Immature natural killer cell (primary cell): ENCODE results near the gene WNK1. TPM values are rescaled to one million over a fixed set of nuclear protein-coding genes. Genes with fewer than 3 reads are reported as not detected.
"Not testable (repeated sequence)": the region's sequence is repeated elsewhere in the genome, so short reads cannot be mapped to it uniquely, and the experiment has no call there.

Experiments
- DNase-seq, 3 donors: peaks; one replicate each; pipeline ENCODE4 v3.0.0; 2022; ENCODE audit warnings: mixed read lengths in 1 of 3
- H3K27ac Mint-ChIP-seq, 6 donors: one replicate each; pipeline ENCODE4 v1.8.0; 2020; ENCODE audit warnings: mixed read lengths in 6 of 6, mild to moderate bottlenecking in 5 of 6, inconsistent platforms in 4 of 6, moderate library complexity in 3 of 6
- H3K27me3 Mint-ChIP-seq, 3 donors: one replicate each; pipeline ENCODE4 v1.8.0; 2020 to 2021; ENCODE audit warnings: low read depth in 3 of 3, mild to moderate bottlenecking in 3 of 3, mixed read lengths in 3 of 3, moderate library complexity in 3 of 3, inconsistent platforms in 1 of 3
- H3K36me3 Mint-ChIP-seq, 3 donors: one replicate each; pipeline ENCODE4 v1.8.0; 2020; ENCODE audit warnings: mixed read lengths in 3 of 3, inconsistent platforms in 2 of 3, mild to moderate bottlenecking in 2 of 3
- H3K4me1 Mint-ChIP-seq, 2 donors: one replicate each; pipeline ENCODE4 v1.8.0; 2020; ENCODE audit warnings: inconsistent platforms in 2 of 2, mild to moderate bottlenecking in 2 of 2, mixed read lengths in 2 of 2, moderate library complexity in 1 of 2
- H3K4me3 Mint-ChIP-seq, 5 donors: one replicate each; pipeline ENCODE4 v1.8.0; 2020; ENCODE audit warnings: mild to moderate bottlenecking in 5 of 5, mixed read lengths in 5 of 5, inconsistent platforms in 3 of 5, moderate library complexity in 3 of 5
- H3K9me3 Mint-ChIP-seq, 6 donors: one replicate each; pipeline ENCODE4 v1.8.0; 2020; ENCODE audit warnings: mild to moderate bottlenecking in 6 of 6, mixed read lengths in 6 of 6, inconsistent platforms in 4 of 6, moderate library complexity in 3 of 6
- polyA plus RNA-seq, 3 donors: library from polyadenylated mRNA; unstranded; fragments of 300-500 nt; fragmentation: Illumina TruSeq; gene quantifications; one replicate each; pipeline ENCODE4 v1.2.3, GENCODE V29; 2021

Gene WNK1
- polyA plus RNA-seq, 3 donors from 2014 or later, result 7.5 to 46.5 (median 8.6) TPM

DNA sequence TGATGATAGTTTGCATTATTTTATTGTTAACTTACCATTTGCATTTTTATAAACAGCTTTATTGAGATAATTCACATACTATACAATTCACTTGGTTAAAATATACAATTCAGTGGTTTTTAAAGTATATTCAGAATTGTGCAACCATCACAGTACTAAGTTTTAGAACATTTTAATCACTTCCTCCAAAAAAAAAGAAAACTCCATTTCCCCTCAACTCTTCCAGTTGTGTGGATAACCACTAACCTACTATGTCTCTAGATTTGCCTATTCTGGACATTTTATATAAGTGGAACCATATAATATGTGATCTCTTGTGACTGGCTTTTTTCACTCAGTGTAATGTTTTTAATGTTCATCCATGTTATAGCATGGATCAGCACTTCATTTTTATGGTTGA is 41.3 kb downstream of the WNK1 start:
- no peaks in the 10 kb centered on the region for H3K36me3 Mint-ChIP-seq
- no peaks in the 10 kb centered on the region for H3K27me3 Mint-ChIP-seq
- H3K27ac Mint-ChIP-seq, result peak overlapping the region in 3 of 6 donors; percentile 20 to 34 (median 20)
- no peak for DNase-seq
- H3K4me3 Mint-ChIP-seq, result no peak overlapping the region
- H3K9me3 Mint-ChIP-seq, result no peaks in the 10 kb centered on the region
- H3K4me1 Mint-ChIP-seq, result peaks cover 71 to 95% of the 10 kb centered on the region in 2 donors

DNA sequence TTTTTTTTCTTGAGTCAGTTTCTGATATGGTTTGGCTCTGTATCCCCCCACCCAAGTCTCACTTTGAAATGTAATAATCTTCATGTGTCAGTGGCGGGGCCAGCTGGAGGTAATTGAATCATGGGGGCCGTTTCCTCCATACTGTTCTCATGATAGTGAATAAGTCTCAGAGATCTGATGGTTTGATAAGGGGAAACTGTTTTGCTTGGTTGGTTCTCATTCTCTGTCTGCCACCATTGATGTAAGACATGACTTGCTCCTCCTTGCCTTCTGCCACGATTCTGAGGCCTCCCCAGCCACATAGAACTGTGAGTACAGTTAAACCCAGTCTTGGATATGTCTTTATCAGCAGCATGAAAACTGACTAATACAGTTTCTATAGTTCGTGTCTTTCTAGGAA is 42.9 kb downstream of the WNK1 start:
- Mint-ChIP-seq H3K9me3 (no peaks in the 10 kb centered on the region), H3K27me3 (no peaks in the 10 kb centered on the region), H3K27ac (peak overlapping the region in 5 of 6 donors; percentile 10 to 70 (median 60)), H3K36me3 (no peaks in the 10 kb centered on the region), H3K4me1 (peaks cover 59 to 87% of the 10 kb centered on the region in 2 donors), H3K4me3 (peak overlapping the region in 3 of 5 donors; percentile 0 to 48 (median 12))
- DNase-seq, result no peak

DNA sequence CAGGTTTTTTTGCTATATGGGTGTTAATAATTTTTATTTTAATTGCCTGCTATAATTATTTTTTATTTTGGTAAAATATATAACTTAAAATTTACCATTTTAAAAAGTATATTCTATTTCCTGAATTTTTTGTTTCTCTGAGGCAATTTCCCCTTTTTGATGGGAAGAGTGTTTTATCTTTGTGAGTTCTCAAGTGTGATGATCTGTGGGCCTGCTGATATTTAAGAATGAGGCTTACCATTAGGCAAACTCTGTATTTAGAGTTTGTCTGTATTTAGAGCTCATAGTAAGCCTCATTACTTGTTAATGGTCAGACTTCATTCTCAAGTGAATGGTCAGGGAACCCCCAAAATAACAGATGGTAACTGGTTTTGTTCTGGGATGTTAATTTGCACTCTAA is 48.0 kb downstream of the WNK1 start:
- no peaks in the 10 kb centered on the region for H3K27me3 Mint-ChIP-seq
- H3K9me3 Mint-ChIP-seq, result no peaks in the 10 kb centered on the region
- H3K27ac Mint-ChIP-seq, result peak overlapping the region in 3 of 6 donors; percentile 7 to 21 (median 20)
- no peaks in the 10 kb centered on the region for H3K36me3 Mint-ChIP-seq
- DNase-seq, result no peak
- H3K4me3 Mint-ChIP-seq, result no peak overlapping the region
- peaks cover 56 to 86% of the 10 kb centered on the region in 2 donors for H3K4me1 Mint-ChIP-seq

DNA sequence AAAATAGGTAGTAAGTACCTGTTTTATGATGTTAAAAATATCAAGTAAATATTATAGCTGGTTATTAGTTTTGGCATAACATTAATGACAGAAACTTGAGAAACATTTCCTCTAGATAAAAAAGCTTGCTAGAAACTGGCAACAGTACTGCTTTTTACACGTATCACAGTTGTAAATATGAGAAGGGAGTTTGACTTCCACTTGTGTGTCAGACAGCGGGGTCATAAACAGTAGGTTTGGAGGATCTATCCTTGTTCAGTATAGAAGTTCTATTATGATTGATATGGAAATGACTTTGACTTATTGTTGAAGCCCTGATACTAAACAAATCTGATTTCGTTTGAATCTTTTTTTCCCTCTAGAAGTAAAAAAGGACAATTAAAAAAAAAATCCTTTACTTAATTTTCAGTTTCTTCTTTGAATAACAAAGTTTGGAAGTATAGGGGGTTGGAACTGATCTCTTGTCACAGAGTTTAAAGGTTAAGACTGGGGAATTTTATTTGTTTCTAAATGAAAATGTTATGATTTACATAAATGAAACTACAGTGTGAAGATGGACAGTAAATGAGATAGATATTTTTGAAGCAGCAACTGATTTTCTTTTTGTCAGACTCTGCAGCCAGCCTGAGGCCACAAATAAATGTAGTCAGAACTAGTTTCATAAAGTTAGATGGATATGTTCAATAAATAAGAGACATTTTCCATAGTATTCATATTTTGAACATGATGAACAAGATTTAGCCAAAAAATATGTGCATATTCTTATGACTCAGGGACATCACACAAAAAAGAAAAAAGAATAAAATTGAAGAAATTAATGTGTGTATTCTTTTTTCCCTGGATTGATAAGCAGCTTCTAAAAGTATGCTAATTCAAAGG is 50.1 kb downstream of the WNK1 start:
- Mint-ChIP-seq H3K27me3 (no peaks in the 10 kb centered on the region), H3K9me3 (no peaks in the 10 kb centered on the region), H3K4me3 (peak overlapping the region in 1 of 5 donors; percentile 5), H3K4me1 (peaks cover 54 to 87% of the 10 kb centered on the region in 2 donors), H3K36me3 (no peaks in the 10 kb centered on the region), H3K27ac (peak overlapping the region in 5 of 6 donors; percentile 15 to 55 (median 18))
- no peak for DNase-seq

DNA sequence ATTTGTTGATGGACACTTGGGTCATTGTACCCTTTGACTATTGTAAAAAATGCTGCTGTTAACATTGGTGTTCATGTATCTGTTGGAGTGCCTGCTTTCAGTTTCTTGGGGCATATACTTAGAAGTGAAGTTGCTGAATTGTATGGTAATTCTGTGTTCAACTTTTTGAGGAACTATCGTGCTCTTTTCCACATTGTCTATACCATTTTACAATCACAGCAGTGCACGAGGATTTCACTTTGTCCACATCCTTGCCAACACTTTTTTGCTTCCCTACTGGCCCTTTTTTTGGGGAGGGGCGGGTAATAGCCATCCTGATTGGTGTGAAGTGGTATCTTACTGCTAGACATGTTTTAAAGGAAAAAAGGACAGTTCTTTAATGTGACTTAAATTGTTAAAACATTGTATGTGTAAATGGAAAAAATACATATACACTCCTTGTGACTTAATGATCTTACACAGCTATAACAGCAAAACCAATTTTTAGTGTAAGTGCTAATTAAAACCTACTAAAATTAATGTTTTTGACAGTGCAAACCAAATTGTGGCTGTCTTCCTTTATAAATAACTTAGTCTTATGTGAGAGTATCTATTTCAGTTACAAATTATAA is 52.7 kb downstream of the WNK1 start:
- DNase-seq, result no peak
- H3K27ac Mint-ChIP-seq, result peak overlapping the region in 1 of 6 donors; percentile 15
- H3K36me3 Mint-ChIP-seq, result no peaks in the 10 kb centered on the region
- H3K9me3 Mint-ChIP-seq, result no peaks in the 10 kb centered on the region
- H3K4me1 Mint-ChIP-seq, result peaks cover 59 to 94% of the 10 kb centered on the region in 2 donors
- no peak overlapping the region for H3K4me3 Mint-ChIP-seq
- no peaks in the 10 kb centered on the region for H3K27me3 Mint-ChIP-seq

DNA sequence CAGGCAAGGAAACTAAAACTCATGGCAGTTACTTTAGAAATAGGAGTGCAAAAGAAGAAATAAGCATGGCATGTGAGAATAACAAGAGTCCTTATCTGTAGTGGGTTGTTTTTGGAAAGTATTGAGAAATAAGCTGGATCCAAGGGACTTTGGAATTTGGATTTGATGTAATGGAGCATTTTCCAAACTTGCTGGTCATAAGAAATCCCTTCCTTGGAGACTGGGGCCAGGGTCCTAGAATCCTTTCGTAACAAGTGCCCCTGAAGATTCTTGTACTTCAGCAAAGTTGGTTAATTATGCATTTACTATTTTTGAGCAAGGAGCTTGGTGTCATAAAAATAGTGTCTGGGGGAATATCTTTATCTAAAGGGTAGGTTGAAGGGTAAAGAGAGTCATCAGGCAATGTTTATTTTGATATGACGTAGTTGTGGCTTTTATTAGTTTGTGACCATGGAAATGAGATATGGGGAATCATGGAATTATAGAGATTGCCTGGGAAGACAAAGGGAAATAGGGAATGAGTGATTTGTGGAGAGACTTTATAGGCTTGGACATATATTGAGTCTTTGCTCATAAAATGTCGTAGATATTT is 53.9 kb downstream of the WNK1 start:
- no peaks in the 10 kb centered on the region for H3K27me3 Mint-ChIP-seq
- no peaks in the 10 kb centered on the region for H3K9me3 Mint-ChIP-seq
- DNase-seq, result no peak
- H3K4me1 Mint-ChIP-seq, result peaks cover 55 to 94% of the 10 kb centered on the region in 2 donors
- no peaks in the 10 kb centered on the region for H3K36me3 Mint-ChIP-seq
- H3K4me3 Mint-ChIP-seq, result peak overlapping the region in 2 of 5 donors; percentile 17 to 28
- peak overlapping the region in 3 of 6 donors; percentile 16 to 77 (median 60) for H3K27ac Mint-ChIP-seq

DNA sequence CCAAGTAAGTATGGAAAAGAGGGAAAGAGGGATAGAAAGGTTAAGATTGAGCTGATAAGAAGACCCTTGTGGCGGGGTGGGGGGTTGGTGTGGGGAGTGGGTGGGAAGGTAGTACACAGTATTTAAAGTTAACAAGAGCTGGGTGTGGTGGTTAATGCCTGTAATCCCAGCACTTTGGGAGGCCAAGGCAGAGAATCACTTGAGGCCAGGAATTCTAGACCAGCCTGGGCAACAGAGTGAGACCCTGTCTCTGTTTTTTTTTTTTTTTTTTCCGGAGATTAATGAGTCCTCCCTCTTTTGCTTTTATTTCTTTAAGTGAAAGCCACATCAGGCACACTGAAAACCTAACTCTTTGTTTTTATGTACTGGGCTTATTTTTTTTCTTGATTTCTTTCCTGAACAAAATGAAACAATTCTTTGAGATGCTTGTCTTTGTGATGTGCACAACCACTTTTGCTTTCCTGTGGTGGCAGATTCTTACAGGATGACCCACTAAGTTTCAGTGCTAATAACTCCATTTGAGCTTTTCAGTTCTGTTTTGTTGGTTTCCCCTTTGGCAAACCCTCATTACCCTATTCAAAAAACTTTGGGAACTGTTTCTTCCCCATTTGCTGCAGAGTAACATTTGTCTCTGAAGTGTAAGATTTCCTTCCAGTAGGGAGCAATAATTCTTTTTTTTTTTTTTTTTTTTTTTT is 54.8 kb downstream of the WNK1 start:
- Mint-ChIP-seq H3K27me3 (no peaks in the 10 kb centered on the region), H3K4me3 (peak overlapping the region; percentile 47 to 67 (median 57)), H3K36me3 (no peaks in the 10 kb centered on the region), H3K9me3 (no peaks in the 10 kb centered on the region), H3K27ac (peak overlapping the region; percentile 55 to 84 (median 73)), H3K4me1 (peaks cover 51 to 89% of the 10 kb centered on the region in 2 donors)
- no peak for DNase-seq

DNA sequence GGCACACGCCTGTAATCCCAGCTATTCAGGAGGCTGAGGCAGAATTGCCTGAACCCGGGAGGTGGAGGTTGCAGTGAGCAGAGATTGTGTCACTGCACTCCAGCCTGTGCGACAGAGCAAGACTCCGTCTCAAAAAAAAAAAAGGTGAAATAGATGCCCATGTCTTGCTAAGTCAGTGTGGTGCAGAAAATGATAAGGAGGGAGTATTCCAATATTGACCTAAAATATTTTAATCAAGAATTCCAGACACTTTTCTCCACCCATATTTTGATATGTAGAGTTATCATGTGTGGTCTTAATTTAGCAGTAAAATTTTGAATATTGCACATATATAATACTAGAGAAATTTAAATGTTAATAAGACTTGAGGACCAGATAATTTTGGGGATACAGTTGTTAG is 57.7 kb downstream of the WNK1 start:
- no peaks in the 10 kb centered on the region for H3K27me3 Mint-ChIP-seq
- H3K9me3 Mint-ChIP-seq, result no peaks in the 10 kb centered on the region
- no peak overlapping the region for H3K4me3 Mint-ChIP-seq
- DNase-seq, result no peak
- H3K4me1 Mint-ChIP-seq, result peaks cover 47 to 76% of the 10 kb centered on the region in 2 donors
- no peaks in the 10 kb centered on the region for H3K36me3 Mint-ChIP-seq
- H3K27ac Mint-ChIP-seq, result no peak overlapping the region

DNA sequence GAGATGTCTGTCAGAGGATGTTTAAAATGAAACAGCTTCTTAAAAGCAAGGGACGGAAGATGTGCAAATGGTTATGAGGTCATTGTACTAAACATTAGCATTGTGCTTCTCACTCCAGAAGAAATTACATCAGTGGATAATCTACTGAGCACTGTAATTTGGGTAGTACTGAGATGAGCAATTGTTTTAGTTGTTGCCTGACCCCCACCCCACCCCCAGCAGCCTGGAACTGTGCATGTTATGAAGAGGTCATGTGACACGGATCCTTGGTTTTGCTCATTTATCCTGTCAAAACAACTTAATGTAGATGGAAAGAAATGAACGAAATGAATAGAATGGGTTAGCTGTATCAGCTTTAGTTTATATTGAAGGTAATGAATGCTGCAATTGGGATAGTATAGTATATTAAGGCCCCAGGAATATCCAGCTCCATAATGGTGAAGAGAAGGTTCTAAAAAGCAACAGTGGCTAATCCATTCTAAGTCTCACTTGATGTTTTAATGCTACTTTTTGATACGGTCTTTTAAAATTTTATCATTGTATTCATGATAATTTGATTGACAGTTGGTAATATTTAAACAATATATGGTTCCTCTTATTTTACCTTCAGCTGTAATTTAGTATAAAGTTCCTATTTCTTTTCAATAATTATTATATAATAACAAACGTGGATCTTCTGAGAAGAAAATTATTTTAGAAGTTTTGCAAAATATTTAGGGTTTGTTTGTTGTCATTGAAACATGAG is 58.5 kb downstream of the WNK1 start:
- H3K27ac Mint-ChIP-seq, result peak overlapping the region in 2 of 6 donors; percentile 7 to 28
- DNase-seq, result no peak

DNA sequence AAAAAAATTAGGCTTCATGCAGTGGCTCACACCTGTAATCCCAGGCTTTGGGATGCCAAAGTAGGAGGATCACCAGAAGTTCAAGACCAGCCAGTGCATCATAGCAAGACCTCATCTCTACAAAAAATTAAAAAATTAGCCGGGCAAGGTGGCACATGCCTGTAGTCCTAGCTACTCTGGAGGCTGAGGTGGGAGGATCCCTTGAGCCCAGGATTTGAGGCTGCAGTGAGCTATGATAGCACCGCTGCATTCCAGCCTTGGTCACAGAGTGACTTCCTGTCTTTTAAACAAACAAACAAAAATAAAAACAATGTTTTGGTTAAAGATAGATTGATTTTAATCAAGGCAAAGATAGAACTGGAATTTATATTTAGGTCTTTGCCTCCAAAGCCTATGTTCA is 60.6 kb downstream of the WNK1 start:
- H3K4me1 Mint-ChIP-seq, result peaks cover 29 to 55% of the 10 kb centered on the region in 2 donors
- no peak overlapping the region for H3K4me3 Mint-ChIP-seq
- H3K9me3 Mint-ChIP-seq, result no peaks in the 10 kb centered on the region
- peak overlapping the region in 1 of 6 donors; percentile 77 for H3K27ac Mint-ChIP-seq
- H3K27me3 Mint-ChIP-seq, result no peaks in the 10 kb centered on the region
- DNase-seq, result no peak
- peaks cover 0 to 5% (median 5%) of the 10 kb centered on the region in 3 donors for H3K36me3 Mint-ChIP-seq

More for the DNA sequence above, 58.5 kb downstream of the WNK1 start:
- Mint-ChIP-seq H3K36me3 (no peaks in the 10 kb centered on the region), H3K9me3 (no peaks in the 10 kb centered on the region), H3K4me3 (peak overlapping the region in 1 of 5 donors; percentile 27), H3K4me1 (peaks cover 44 to 68% of the 10 kb centered on the region in 2 donors), H3K27me3 (no peaks in the 10 kb centered on the region)

DNA sequence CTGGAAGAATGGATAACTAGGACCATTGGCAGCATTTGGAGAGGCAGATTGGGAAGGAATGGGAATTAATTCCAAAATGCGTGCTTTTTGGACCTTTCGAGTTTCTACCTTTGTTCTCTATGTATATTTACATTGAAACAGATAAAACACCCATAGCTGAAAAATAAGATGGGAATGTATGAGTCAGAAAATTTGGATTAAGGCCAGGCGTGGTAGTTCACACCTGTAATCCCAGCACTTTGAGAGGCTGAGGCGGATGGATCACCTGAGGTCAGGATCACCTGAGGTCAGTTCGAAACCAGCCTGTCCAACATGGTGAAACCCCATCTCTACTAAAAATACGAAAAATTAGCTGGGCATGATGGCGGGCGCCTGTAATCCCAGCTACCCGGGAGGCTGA is 65.1 kb downstream of the WNK1 start:
- not testable (repeated sequence) for DNase-seq, H3K9me3 Mint-ChIP-seq, H3K4me3 Mint-ChIP-seq, H3K27me3 Mint-ChIP-seq, H3K36me3 Mint-ChIP-seq
- H3K27ac Mint-ChIP-seq, result peak overlapping the region in 2 of 6 donors; percentile 10 to 36
- peaks cover 29 to 42% of the 10 kb centered on the region in 2 donors for H3K4me1 Mint-ChIP-seq

DNA sequence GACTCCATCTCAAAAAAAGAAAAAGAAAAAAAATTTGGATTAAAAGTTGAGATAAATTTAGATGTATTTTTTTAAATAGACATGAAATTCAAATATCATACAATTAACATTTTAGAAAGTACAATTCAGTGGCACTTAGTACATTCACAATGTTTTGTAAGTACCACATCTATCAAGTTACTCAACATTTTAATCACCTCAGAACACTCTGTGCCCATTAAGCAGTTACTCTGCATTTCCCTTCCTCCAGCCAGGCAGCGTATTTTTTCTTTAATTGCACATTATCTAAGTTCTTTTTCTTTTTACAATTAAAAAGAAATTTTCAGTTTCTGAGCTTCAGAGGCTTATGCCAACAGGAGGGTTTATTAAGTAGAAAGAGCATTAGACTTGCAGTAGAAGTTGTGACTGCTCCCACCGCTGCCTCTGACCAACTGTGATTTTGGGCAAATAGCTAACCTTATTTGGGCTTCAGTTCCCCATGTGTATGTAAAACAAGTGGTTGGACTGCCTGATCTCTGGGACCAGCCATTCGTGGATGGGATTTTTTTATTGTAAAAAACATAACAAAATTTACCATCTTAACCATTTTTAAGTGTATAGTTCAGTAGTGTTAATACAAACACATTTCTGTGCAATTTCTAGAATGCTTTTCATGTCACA is 65.7 kb downstream of the WNK1 start:
- Mint-ChIP-seq H3K9me3 (peaks cover 0 to 3% (median 0%) of the 10 kb centered on the region in 6 donors), H3K4me1 (peaks cover 32 to 44% of the 10 kb centered on the region in 2 donors), H3K36me3 (peaks cover 0 to 9% (median 5%) of the 10 kb centered on the region in 3 donors)

More for the DNA sequence above, 65.7 kb downstream of the WNK1 start:
- DNase-seq, result no peak
- H3K27ac Mint-ChIP-seq, result peak overlapping the region in 3 of 6 donors; percentile 9 to 45 (median 17)
- H3K27me3 Mint-ChIP-seq, result no peaks in the 10 kb centered on the region
- no peak overlapping the region for H3K4me3 Mint-ChIP-seq
